ENCODE results near the gene RDH16. TPM values are rescaled to one million over a fixed set of nuclear protein-coding genes. Genes with fewer than 3 reads are reported as not detected.

Gene RDH16, protein sequence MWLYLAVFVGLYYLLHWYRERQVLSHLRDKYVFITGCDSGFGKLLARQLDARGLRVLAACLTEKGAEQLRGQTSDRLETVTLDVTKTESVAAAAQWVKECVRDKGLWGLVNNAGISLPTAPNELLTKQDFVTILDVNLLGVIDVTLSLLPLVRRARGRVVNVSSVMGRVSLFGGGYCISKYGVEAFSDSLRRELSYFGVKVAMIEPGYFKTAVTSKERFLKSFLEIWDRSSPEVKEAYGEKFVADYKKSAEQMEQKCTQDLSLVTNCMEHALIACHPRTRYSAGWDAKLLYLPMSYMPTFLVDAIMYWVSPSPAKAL
- total RNA-seq (1 to 10 TPM in 1 of 4 donors, under 1 TPM in 3; under 0.01 to 1.1 (median 0.38) TPM), polyA plus RNA-seq (under 1 TPM in 1 of 3 donors, not detected in 2; 0.19 TPM)

GRCh38 chr12:56957229-56958052 is at the start of gene RDH16:
Gene RDH16, minus strand, starts transcription at chr12:56957608. Its CDS starts 146 bp downstream, at chr12:56957462.
- H3K27ac ChIP-seq = no peak within 1 kb of the TSS
- no peak for DNase-seq
- WGBS, 2 donors = 25 to 78% methylated on average over 10 of the region's 10 CpGs
- TF ChIP-seq POLR2A (IDR thresholded peaks at IDR 0.05) (no peak), EP300 (IDR thresholded peaks at IDR 0.05) (no peak), POLR2AphosphoS5 (IDR thresholded peaks at IDR 0.05) (no peak)
- TF ChIP-seq, protein P1, sequence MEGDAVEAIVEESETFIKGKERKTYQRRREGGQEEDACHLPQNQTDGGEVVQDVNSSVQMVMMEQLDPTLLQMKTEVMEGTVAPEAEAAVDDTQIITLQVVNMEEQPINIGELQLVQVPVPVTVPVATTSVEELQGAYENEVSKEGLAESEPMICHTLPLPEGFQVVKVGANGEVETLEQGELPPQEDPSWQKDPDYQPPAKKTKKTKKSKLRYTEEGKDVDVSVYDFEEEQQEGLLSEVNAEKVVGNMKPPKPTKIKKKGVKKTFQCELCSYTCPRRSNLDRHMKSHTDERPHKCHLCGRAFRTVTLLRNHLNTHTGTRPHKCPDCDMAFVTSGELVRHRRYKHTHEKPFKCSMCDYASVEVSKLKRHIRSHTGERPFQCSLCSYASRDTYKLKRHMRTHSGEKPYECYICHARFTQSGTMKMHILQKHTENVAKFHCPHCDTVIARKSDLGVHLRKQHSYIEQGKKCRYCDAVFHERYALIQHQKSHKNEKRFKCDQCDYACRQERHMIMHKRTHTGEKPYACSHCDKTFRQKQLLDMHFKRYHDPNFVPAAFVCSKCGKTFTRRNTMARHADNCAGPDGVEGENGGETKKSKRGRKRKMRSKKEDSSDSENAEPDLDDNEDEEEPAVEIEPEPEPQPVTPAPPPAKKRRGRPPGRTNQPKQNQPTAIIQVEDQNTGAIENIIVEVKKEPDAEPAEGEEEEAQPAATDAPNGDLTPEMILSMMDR (IDR thresholded peaks at IDR 0.05) = no peak
- no peak within 1 kb of the TSS for H3K4me3 ChIP-seq
- H3K27me3 ChIP-seq = no peaks in the 10 kb centered on the region
- intact Hi-C loops (cut with DNase I) = no loop called here
- peaks cover 0 to 5% (median 0%) of the 10 kb centered on the region in 4 donors for H3K9me3 ChIP-seq
- H3K4me1 ChIP-seq = no peaks in the 10 kb centered on the region
- no peaks in the 10 kb centered on the region for H3K36me3 ChIP-seq

DNA sequence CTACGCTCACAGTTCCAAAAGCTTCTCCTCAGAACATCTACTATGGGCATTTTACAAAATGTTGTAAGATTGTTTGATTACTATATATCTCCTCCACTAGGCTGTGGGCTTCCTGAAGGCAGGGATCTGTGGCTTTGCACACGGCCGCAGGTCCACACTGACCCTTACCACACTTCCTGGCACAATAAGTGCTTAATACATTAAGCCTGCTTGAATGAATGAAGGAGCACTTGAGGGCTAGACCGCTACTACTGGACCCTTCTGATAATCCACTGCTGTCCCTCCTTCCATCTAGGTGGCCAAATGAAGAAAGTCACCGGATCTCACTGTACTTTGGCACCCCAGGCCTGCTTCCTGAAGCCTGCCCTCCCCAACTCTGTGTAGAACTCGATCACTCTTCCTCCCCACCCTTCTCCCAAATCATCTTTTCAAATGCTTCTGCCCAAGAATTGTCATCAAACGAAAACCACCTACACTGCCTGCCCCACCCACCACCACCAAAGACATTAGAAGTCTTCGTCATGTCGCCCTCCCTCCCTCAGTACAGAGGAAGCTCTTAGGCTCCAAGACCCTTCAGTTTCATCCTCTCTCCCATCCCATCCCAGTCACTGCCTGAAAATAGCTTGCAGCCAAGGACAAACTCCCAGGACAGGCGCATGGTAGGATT is 49.5 kb upstream of the RDH16 start:
- peaks cover 18 to 29% (median 24%) of the 10 kb centered on the region in 4 donors for H3K36me3 ChIP-seq
- 46 to 53% methylated on average over 10 of the region's 10 CpGs for WGBS, 2 donors
- intact Hi-C loops (cut with DNase I) = loop anchor here (5.0 to 10.0 kb wide), 3 partner anchors 105 to 362 kb away; partner anchors contain the start of genes ATP5F1B and STAT6
- H3K4me3 ChIP-seq = peak overlapping the region in 3 of 4 donors; percentile 91 to 98 (median 94)
- no peaks in the 10 kb centered on the region for H3K9me3 ChIP-seq
- no peaks in the 10 kb centered on the region for H3K27me3 ChIP-seq
- peak overlapping the region; percentile 54 to 94 (median 92) for H3K27ac ChIP-seq
- DNase-seq = no peak
- H3K4me1 ChIP-seq = peaks cover 0 to 47% (median 37%) of the 10 kb centered on the region in 4 donors
- no peak for TF ChIP-seq POLR2AphosphoS5 (IDR thresholded peaks at IDR 0.05)
- TF ChIP-seq, protein P1 (IDR thresholded peaks at IDR 0.05) = peak in 1 of 4 experiments; percentile 11

DNA sequence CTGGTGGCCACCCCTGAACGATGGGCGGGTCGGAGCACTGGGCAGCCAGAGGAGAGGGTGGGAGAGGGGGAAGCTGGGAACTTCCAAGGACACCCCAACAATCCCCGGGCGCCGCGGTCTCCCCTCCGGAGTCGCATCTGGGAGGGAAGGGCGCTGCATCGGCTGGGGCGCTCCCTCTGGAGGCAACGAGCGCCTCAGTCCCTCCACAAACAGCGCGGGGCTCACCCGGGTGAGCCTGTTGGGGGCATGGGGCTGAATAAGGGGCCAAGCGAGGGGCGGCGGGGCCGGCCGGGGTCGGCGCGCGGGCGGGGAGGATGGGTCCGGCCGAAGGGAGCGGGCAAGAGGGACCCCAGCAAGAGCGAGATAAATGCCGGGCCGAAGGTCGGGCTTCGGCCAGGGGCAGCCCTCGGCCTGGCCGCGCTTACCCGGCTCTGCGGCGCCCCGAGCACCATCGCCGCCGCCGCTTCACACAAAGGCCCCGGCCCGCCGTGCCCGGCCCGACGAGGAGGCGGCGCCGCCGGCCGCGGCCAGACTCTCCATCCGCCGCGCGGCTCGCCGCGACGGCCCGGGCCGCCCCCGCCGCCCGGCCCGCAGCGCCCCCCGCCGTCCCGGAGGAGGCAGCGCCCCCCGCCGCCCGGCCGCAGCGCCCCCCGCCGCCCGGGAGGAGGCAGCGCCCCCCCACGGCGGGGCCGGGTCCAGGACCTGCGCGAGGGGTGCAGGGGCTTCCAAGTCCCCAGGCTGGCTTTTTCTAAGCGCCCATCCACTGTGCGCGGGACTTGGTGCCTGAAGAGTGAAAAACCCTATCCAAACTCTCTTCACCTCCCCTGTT is 48.8 kb upstream of the RDH16 start, which contains the start of gene ZBTB39:
TSS of gene ZBTB39 (minus strand) at position 567 of the 829 bp plus-strand sequence. CDS start 1,629 bp downstream, outside the sequence.
- Histone ChIP-seq H3K4me1 (peaks cover 0 to 54% (median 41%) of the 10 kb centered on the region in 4 donors), H3K36me3 (peaks cover 18 to 36% (median 25%) of the 10 kb centered on the region in 4 donors), H3K4me3 (peak within 1 kb of the TSS; percentile 91 to 98 (median 94)), H3K27me3 (no peaks in the 10 kb centered on the region), H3K9me3 (no peaks in the 10 kb centered on the region), H3K27ac (peak within 1 kb of the TSS; percentile 81 to 94 (median 92))
- TF ChIP-seq POLR2A (IDR thresholded peaks at IDR 0.05) = no peak
- TF ChIP-seq, protein P1 (IDR thresholded peaks at IDR 0.05) = peak in 3 of 4 experiments; percentile 20 to 39 (median 29)
- TF ChIP-seq POLR2AphosphoS5 (IDR thresholded peaks at IDR 0.05) = no peak
- 1% methylated on average over 94 of the region's 94 CpGs for WGBS, 2 donors
- intact Hi-C loops (cut with DNase I) = loop anchor here (5.0 to 10.0 kb wide), 3 partner anchors 106 to 361 kb away; partner anchors contain the start of genes ATP5F1B and STAT6
- DNase-seq = peak; percentile 72

- no peaks in the 10 kb centered on the region for H3K9me3 ChIP-seq
- peaks cover 20 to 52% (median 26%) of the 10 kb centered on the region in 4 donors for H3K36me3 ChIP-seq
- 88 to 90% methylated on average over 6 of the region's 6 CpGs for WGBS, 2 donors
- H3K27me3 ChIP-seq = no peaks in the 10 kb centered on the region
- TF ChIP-seq, protein P1 (IDR thresholded peaks at IDR 0.05) = no peak
- TF ChIP-seq EP300 (IDR thresholded peaks at IDR 0.05) (no peak), POLR2AphosphoS5 (IDR thresholded peaks at IDR 0.05) (no peak), POLR2A (IDR thresholded peaks at IDR 0.05) (no peak)
- intact Hi-C loops (cut with DNase I) = loop anchor here (5.0 to 10.0 kb wide), 3 partner anchors 108 to 360 kb away; partner anchors contain the start of genes ATP5F1B and STAT6
- H3K4me1 ChIP-seq = peaks cover 0 to 58% (median 43%) of the 10 kb centered on the region in 4 donors
- no peak overlapping the region for H3K27ac ChIP-seq
- H3K4me3 ChIP-seq = no peak overlapping the region
- no peak for DNase-seq
Observed at GRCh38 chr12:57004651-57005050, 47.2 kb upstream of the RDH16 start.
